Natural killer cell (primary cell): ENCODE measurements around the gene ITIH3. TPM values are rescaled to one million over a fixed set of nuclear protein-coding genes. Genes with fewer than 3 reads are reported as not detected.

Experiments used
- ATAC-seq, 3 donors: fragments of 150-1000 bp in 2 of 3; fragments of 200-7000 bp in 1 of 3; cut with Tn5 transposase; 1 replicate in 1 of 3; 2 replicates in 2 of 3; pipeline ENCODE4 v1.10.0; 2021; ENCODE audit warnings: mild to moderate bottlenecking in 2 of 3, moderate library complexity in 2 of 3
- DNase-seq, 2 donors: peaks; one replicate each; pipeline versions ENCODE4 v3.0.0 to v3.0.0-alpha.2; 2013 to 2021; ENCODE audit warnings: mixed read lengths in 1 of 2
- H3K27ac ChIP-seq: one replicate; pipeline ENCODE4 v1.5.1; 2013; ENCODE audit warnings: mild to moderate bottlenecking, low read length
- H3K27me3 ChIP-seq: one replicate; pipeline ENCODE4 v1.6.1; 2013; ENCODE audit warnings: low read length; ENCODE audit not compliant: control insufficient read depth, insufficient read depth
- H3K36me3 ChIP-seq: one replicate; pipeline ENCODE4 v1.6.1; 2013; ENCODE audit warnings: low read length; ENCODE audit not compliant: control insufficient read depth, insufficient read depth
- H3K4me1 ChIP-seq: one replicate; pipeline ENCODE4 v1.6.1; 2013; ENCODE audit warnings: low read length; ENCODE audit not compliant: control insufficient read depth, insufficient read depth
- H3K4me3 ChIP-seq: one replicate; pipeline ENCODE4 v1.5.1; 2013; ENCODE audit warnings: low read length
- H3K9me3 ChIP-seq: one replicate; pipeline ENCODE4 v1.6.1; 2013; ENCODE audit warnings: low read length; ENCODE audit not compliant: control insufficient read depth, insufficient read depth
- H3K27ac Mint-ChIP-seq, 2 donors: one replicate each; pipeline ENCODE4 v1.8.0; 2022; ENCODE audit warnings: mild to moderate bottlenecking in 2 of 2, mixed read lengths in 2 of 2, moderate library complexity in 1 of 2
- H3K27me3 Mint-ChIP-seq, 2 donors: one replicate each; pipeline ENCODE4 v1.8.0; 2022; ENCODE audit warnings: low read depth in 2 of 2, mixed read lengths in 2 of 2
- H3K36me3 Mint-ChIP-seq: one replicate; pipeline ENCODE4 v1.8.0; 2022; ENCODE audit warnings: mixed read lengths
- H3K4me1 Mint-ChIP-seq, 2 donors: one replicate each; pipeline ENCODE4 v1.8.0; 2022; ENCODE audit warnings: mixed read lengths in 2 of 2
- H3K4me3 Mint-ChIP-seq: one replicate; pipeline ENCODE4 v1.8.0; 2022; ENCODE audit warnings: mild to moderate bottlenecking, moderate library complexity, mixed read lengths
- H3K9me3 Mint-ChIP-seq, 2 donors: one replicate each; pipeline ENCODE4 v1.8.0; 2022; ENCODE audit warnings: mixed read lengths in 2 of 2
- WGBS: methylation state at CpG from one replicate; pipeline ENCODE4 v1.1.7; 2013; ENCODE audit warnings: missing lambda C conversion rate; ENCODE audit not compliant: insufficient coverage; 5-methylcytosine and 5-hydroxymethylcytosine counted together
- intact Hi-C: fragments of 100-400 bp; cut with micrococcal nuclease; formaldehyde crosslinking; loops from one replicate; pipeline ENCODE4 v1.14.2; 2022
- total RNA-seq, 4 donors: library from RNA; stranded (reverse); fragments of 120-200 nt in 1 of 4; gene quantifications; one replicate each; pipeline versions ENCODE4 v1.2.3 to v1.2.4, GENCODE V29; 2013 to 2022
- TF ChIP-seq, protein P1 (sequence below): fragments of 200-600 bp; IDR thresholded peaks from one replicate; pipeline ENCODE4 v1.8.0; 2022; ENCODE audit warnings: antibody characterized with exemption

ITIH3 gene
- total RNA-seq, 3 donors from 2014 or later (not counting 1 experiment from before 2014, with no cell fraction given): not detected

DNA sequence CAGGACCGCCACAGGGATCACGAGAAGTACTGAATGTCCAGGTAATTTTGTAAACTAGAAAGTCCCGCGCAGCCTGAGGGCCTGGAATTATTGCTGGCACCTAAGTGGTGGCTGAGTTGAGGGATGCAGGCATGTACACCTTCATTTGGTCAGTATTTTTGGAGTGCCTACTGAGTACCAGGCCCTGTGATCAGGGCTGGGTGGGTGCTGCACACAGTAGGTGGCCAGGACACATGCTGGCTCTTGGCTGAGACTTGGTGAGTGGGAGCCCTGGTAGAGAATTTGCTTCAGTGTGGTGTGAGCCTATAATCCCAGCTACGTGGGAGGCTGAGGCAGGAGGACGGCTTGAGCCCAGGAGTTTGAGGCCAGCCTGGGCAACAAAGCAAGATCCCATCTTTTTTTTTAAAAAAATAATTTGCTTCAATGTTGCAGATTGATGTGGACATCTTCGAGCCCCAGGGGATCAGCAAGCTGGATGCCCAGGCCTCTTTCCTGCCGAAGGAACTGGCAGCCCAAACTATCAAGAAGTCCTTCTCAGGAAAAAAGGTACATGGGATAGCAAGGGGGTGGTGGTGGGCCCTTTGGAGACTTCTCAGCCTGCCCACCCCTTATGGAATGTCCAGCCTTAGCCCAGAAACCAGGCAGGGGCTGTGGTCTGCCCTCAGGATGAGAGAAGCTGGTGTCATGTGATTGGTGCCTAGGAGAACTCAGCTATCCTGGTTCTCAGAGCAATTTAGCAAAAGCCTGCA, 14.6 kb upstream of the ITIH3 start:
- DNase-seq: peak in 1 of 2 donors; percentile 6
- H3K4me1 Mint-ChIP-seq: peaks cover 6 to 25% of the 10 kb centered on the region in 2 donors
- no peaks in the 10 kb centered on the region for H3K9me3 Mint-ChIP-seq
- no peaks in the 10 kb centered on the region for H3K36me3 Mint-ChIP-seq
- TF ChIP-seq, protein P1, sequence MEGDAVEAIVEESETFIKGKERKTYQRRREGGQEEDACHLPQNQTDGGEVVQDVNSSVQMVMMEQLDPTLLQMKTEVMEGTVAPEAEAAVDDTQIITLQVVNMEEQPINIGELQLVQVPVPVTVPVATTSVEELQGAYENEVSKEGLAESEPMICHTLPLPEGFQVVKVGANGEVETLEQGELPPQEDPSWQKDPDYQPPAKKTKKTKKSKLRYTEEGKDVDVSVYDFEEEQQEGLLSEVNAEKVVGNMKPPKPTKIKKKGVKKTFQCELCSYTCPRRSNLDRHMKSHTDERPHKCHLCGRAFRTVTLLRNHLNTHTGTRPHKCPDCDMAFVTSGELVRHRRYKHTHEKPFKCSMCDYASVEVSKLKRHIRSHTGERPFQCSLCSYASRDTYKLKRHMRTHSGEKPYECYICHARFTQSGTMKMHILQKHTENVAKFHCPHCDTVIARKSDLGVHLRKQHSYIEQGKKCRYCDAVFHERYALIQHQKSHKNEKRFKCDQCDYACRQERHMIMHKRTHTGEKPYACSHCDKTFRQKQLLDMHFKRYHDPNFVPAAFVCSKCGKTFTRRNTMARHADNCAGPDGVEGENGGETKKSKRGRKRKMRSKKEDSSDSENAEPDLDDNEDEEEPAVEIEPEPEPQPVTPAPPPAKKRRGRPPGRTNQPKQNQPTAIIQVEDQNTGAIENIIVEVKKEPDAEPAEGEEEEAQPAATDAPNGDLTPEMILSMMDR: no peak
- ATAC-seq: no peak
- Histone ChIP-seq H3K36me3 (no peaks in the 10 kb centered on the region), H3K27me3 (no peaks in the 10 kb centered on the region), H3K4me3 (no peak overlapping the region), H3K9me3 (no peaks in the 10 kb centered on the region), H3K4me1 (peaks cover 22% of the 10 kb centered on the region), H3K27ac (peak overlapping the region; percentile 21)
- peaks cover 0 to 3% of the 10 kb centered on the region in 2 donors for H3K27me3 Mint-ChIP-seq
- H3K4me3 Mint-ChIP-seq: no peak overlapping the region
- WGBS: 89% methylated on average over 8 of the region's 8 CpGs
- no peak overlapping the region for H3K27ac Mint-ChIP-seq
- intact Hi-C loops: no loop called here

DNA sequence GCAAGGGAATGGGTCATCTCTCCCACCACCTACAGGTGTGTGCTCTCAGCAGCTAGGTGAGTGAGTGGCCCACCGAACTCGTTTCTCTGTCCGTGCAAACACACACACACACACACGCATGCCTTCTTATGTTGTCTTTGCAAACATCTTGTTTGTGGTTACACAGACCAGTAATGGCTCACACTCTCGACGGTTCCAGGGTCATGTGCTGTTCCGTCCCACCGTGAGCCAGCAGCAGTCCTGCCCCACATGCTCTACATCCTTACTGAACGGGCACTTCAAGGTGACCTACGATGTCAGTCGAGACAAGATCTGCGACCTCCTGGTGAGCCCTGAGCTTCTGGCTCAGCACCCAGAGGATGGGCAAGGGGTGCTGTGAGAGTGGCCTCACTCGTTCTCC, 12.9 kb upstream of the ITIH3 start:
- Mint-ChIP-seq H3K4me3 (no peak overlapping the region), H3K27me3 (peaks cover 0 to 3% of the 10 kb centered on the region in 2 donors), H3K9me3 (no peaks in the 10 kb centered on the region), H3K36me3 (no peaks in the 10 kb centered on the region), H3K27ac (peak overlapping the region in 1 of 2 donors; percentile 16), H3K4me1 (peaks cover 6 to 25% of the 10 kb centered on the region in 2 donors)
- H3K27ac ChIP-seq: no peak overlapping the region
- H3K36me3 ChIP-seq: no peaks in the 10 kb centered on the region
- ATAC-seq (peak; percentile 62 to 79 (median 65)), DNase-seq (peak in 1 of 2 donors; percentile 14)
- no peaks in the 10 kb centered on the region for H3K9me3 ChIP-seq
- intact Hi-C loops: no loop called here
- H3K27me3 ChIP-seq: no peaks in the 10 kb centered on the region
- H3K4me3 ChIP-seq: no peak overlapping the region
- peaks cover 22% of the 10 kb centered on the region for H3K4me1 ChIP-seq
- TF ChIP-seq, protein P1: no peak
- 31% methylated on average over 13 of the region's 13 CpGs for WGBS

DNA sequence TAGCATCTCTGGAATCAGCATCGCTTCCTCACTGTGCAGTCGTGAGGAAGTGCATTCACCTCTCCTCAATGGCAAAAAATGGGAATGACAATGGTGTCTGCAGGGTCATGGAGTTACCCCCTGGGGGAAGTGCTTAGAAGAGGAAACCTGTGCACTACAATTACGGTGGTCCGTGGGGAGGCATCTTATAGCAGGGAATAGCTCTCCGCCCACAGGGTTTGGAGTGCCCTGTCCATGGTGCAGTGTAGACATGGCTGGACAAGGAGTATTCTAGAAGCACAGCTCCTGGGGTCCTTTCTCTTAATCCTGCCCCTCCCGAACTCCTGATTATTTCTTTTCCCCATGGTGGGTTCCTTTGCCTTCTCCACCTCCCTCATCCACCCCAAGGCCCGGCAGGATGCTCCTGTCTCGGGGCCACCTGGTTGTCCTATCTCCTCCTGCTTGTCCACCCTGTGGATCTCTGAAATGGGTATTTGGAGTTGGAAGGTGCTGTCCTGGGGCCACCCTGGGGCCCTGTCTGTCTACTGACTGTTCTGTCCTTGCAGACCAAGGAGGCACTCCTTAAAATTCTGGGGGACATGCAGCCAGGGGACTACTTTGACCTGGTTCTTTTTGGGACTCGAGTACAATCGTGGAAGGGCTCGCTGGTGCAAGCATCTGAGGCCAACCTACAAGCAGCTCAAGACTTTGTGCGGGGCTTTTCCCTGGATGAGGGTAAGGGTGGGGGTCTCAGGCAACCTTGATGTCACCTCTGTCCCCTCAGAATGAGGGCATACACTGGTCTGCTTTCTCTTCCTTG, 12.0 kb upstream of the ITIH3 start:
- Histone ChIP-seq H3K27ac (no peak overlapping the region), H3K27me3 (no peaks in the 10 kb centered on the region), H3K4me3 (no peak overlapping the region), H3K9me3 (no peaks in the 10 kb centered on the region), H3K4me1 (peaks cover 22% of the 10 kb centered on the region), H3K36me3 (no peaks in the 10 kb centered on the region)
- no peak for ATAC-seq
- intact Hi-C loops: no loop called here
- Mint-ChIP-seq H3K36me3 (no peaks in the 10 kb centered on the region), H3K27ac (no peak overlapping the region), H3K27me3 (peaks cover 0 to 3% of the 10 kb centered on the region in 2 donors), H3K4me1 (peaks cover 6 to 25% of the 10 kb centered on the region in 2 donors), H3K9me3 (no peaks in the 10 kb centered on the region), H3K4me3 (no peak overlapping the region)
- DNase-seq: peak in 1 of 2 donors; percentile 10
- WGBS: 85% methylated on average over 11 of the region's 12 CpGs
- TF ChIP-seq, protein P1: no peak
